CMK (cell line): ENCODE results near the gene MAP4.

Source experiments
- DNase-seq: peaks from one replicate; pipeline ENCODE4 v3.0.0-alpha.2; 2010; ENCODE audit warnings: low read depth

The MAP4 gene

GRCh38 chr3:47971081-47971480 is 45.1 kb downstream of the MAP4 start:
- no peak for DNase-seq

DNA sequence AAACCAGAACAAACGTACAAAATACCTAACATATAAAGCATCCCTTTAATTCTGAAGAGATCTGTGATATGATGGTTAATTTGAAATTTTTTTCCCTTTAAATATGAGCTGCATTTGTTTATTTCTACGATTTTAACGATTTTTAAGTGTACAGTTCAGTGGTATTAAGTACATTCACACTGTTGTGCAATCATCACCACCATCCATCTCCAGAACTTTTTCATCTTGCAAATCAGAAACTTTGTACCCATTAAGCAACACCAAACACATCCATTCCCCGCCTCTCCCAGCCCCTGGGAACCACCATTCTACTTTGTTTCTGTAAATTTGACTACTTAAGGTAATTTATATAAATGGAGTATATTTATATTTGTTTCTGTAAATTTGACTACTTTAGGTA is 51.5 kb downstream of the MAP4 start:
- DNase-seq: no peak

- DNase-seq: no peak
Observed at GRCh38 chr3:47961815-47962606, 54.2 kb downstream of the MAP4 start.

GRCh38 chr3:47961036-47961435 is 55.2 kb downstream of the MAP4 start:
- DNase-seq: no peak

GRCh38 chr3:47956521-47956920 is 59.7 kb downstream of the MAP4 start:
- no peak for DNase-seq

DNA sequence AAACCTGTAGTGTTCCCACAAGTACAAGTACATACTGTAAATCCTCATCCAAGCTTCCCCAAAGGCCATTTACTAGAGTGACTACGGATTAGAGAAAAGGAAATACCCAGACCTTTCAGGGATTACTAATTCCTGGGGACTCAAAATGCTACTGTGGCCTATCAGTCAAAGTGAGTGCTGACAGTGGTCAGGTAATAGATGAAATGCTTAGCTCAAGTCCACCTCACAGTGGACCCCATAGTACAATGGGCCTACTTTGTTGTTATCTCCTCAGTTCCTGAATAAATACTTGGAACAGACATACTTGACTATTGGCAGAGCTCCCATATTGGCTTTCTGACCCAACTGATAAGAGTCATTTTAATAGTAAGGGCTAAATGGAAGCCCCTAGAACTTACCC is 61.6 kb downstream of the MAP4 start:
- no peak for DNase-seq

DNA sequence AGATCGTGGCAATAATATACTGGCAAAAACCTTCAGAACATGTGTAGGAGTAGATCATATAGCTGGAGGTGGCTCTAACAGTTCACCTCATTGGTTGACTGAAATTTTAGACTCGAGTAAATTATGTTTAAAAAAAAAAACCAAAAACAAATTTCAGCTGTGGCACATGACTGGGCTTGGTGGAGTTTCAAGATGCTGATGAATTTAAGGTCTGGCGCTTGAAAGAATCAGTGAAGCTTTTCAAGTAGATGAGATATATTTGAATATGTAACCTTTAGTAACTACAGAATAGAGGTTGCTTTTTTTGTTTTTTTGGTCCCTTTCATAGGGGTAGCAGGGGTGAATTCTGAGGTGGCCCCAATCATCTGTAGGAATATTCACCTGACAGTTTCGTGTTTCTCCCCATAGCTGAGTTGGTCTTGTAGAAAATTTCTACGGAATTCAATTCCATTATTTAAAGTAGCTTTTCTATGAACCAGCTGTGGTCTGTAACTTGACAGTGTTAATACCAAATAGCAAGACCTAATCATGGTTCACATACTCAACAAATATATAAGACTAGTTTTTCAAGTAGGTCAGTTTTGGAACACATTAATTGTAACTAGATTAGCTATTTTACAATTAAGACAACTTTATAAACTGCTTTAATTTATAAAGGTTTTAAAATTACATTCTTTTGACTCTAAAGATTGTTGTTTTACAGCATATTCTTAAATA is 65.6 kb downstream of the MAP4 start:
- DNase-seq: no peak

GRCh38 chr3:47949979-47950378 is 66.2 kb downstream of the MAP4 start:
- DNase-seq: no peak

- no peak for DNase-seq
Observed at GRCh38 chr3:47940232-47940631, 76.0 kb downstream of the MAP4 start.

GRCh38 chr3:47932421-47932820 is 83.8 kb downstream of the MAP4 start:
- DNase-seq: no peak

DNA sequence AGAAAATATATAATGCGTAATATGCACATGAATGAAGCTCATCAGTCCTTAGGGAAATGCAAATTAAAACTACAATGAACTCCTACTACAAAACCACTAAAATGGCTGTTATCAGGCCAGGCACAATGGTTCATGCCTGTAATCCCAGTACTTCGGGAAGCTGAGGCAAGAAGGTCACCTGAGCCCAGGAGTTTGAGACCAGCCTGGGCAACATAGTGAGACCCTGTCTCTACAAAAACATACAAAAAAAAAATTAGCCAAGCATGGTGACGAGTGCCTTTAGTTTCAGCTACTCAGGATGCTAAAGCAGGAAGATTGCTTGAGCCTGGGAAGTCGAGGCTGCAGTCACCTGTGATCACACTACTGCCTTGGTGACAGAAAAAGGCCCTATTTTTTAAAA is 85.2 kb downstream of the MAP4 start:
- DNase-seq: no peak

- DNase-seq: no peak
Observed at GRCh38 chr3:47916696-47917095, 99.5 kb downstream of the MAP4 start.

GRCh38 chr3:47916201-47916600 is 100.0 kb downstream of the MAP4 start:
- DNase-seq: no peak

GRCh38 chr3:47912006-47912504 is 104.2 kb downstream of the MAP4 start:
- no peak for DNase-seq

DNA sequence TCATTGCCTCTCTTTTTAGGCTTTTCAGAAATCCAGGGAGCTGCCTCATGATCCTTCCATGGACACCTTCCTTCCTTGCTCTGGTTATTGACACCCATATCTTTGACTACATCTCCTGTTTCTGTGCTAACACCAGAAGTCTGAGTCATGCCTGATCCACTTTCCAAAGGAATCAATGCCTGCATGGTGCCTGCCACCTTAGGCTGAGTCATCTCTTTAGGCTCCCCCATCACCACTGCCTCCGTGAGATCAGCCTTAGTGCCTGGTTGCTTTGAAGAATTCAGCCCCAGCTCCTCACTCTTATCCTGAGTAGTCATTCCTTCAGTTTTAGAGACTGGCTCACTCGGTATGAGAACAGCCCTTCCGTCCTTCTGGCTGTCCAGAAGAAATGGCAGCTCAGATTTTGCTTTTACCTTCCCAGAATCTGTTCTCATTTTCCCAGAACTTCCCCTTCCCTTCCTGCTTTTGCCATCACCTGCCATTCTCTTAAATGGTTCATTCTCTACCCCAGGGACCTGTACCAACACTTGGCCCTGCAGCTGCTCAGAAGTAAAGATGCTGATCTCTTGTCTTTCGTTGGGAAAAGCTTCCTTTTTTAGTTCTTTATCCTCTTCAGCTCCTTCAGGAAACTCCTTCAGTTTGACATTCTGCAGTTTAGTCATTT is 105.3 kb downstream of the MAP4 start:
- no peak for DNase-seq

- no peak for DNase-seq
Observed at GRCh38 chr3:47910233-47910632, 106.0 kb downstream of the MAP4 start.

- DNase-seq: no peak
Observed at GRCh38 chr3:47909607-47910006, 106.6 kb downstream of the MAP4 start.

GRCh38 chr3:47908744-47909143 is 107.5 kb downstream of the MAP4 start:
- no peak for DNase-seq

GRCh38 chr3:47907784-47908183 is 108.4 kb downstream of the MAP4 start:
- DNase-seq: no peak

DNA sequence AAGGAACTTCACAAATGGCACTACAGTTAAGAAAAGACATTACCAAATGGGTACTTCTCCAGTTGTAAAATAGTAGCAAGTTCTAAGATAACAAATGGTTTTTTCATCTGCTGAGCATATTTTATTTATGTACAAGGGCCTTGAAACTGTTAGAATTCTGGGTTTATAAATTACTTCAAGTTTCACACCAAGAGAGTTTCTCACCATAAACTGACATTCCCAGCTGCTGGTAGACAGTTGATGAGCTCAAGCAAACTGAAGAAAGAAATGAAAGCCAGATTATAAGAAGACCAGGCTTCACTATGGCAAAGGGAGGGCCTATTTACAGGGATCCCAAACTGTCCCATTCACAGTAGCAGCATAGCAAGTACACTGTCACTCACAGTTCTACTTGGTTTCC is 113.5 kb downstream of the MAP4 start:
- DNase-seq: no peak

- DNase-seq: no peak
Observed at GRCh38 chr3:47901280-47901833, 114.9 kb downstream of the MAP4 start.

DNA sequence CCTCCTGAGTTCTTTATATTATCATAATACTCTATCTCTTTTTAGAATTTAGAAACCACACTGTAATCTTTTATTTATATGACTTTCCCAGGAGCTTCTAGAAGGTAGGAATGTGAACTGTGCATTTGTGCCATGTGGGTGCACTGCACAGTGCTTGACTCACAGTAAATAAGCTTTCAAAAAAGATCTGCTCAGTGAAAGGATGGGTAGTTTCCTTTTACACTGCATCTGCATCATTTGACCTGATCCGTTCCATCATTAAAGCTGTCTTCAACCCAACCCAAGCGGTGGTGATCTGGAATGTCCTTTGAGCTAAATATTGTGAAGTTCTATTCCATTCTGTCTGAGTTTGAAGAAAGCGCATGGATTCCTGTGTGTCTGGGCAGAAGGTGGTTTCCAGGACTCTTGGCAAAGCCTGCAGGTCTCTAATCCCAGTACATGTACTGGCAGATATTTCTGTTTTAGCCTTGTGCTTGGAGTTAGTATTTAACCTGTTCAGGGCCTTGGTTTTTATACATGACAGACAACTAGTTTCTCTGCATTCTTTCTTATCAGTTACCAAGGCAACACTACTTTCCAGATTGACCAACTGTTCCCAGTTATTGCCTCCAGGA is 116.6 kb downstream of the MAP4 start:
- no peak for DNase-seq
